SK-N-SH (cell line): Measurements from ENCODE around the gene BCLAF1. TPM values are rescaled to one million over a fixed set of nuclear protein-coding genes. Genes with fewer than 3 reads are reported as not detected.

Experiments
- CTCF ChIA-PET: fragments of 300-600, 350-600 bp; formaldehyde crosslinking; extraction: SDS; loops from one replicate; lab custom pipeline; 2021; lab: Yijun Ruan, JAX
- POLR2A ChIA-PET: fragments of 350-600 bp; sonication (Branson Sonifier 250); formaldehyde crosslinking; extraction: SDS; loops from one replicate; lab custom pipeline; 2020; ENCODE audit warnings: antibody characterized with exemption, inconsistent platforms; lab: Yijun Ruan, JAX
- DNase-seq: peaks from one replicate; pipeline ENCODE4 v3.0.0; 2012
- H2AFZ ChIP-seq: fragments of 200-600 bp; sonication (generic); 2 replicates; pipeline ENCODE4 v1.8.1; 2016; ENCODE audit warnings: antibody characterized with exemption, mild to moderate bottlenecking, low read depth
- H3F3A ChIP-seq: fragments of 200-600 bp; sonication (generic); replicated peaks from 2 replicates; pipeline ENCODE3; 2016; ENCODE audit warnings: antibody characterized with exemption, mild to moderate bottlenecking; ENCODE audit not compliant: insufficient read depth
- H3K27ac ChIP-seq, 2 experiments: fragments of 200-500 bp in 1 of 2; fragments of 200-600 bp in 1 of 2; sonication (Bioruptor generic) in 1 of 2; sonication (generic), shearing (Covaris generic) in 1 of 2; 2 replicates each; pipeline versions ENCODE4 v1.5.1 to v1.6.1; 2014 to 2016; ENCODE audit warnings: low read depth in 2 of 2, inconsistent platforms in 1 of 2, low read length in 1 of 2, mild to moderate bottlenecking in 1 of 2, mixed read lengths in 1 of 2
- H3K27me3 ChIP-seq: fragments of 200-600 bp; sonication (generic), shearing (Covaris generic); 2 replicates; pipeline ENCODE4 v1.6.1; 2016; ENCODE audit warnings: mixed run types; ENCODE audit not compliant: insufficient read depth
- H3K36me3 ChIP-seq, 2 experiments: fragments of 200-500 bp in 1 of 2; fragments of 200-600 bp in 1 of 2; sonication (Bioruptor generic) in 1 of 2; sonication (generic) in 1 of 2; replicated peaks in 1 of 2; 2 replicates each; pipeline versions ENCODE3 to v1.5.1; 2014 to 2016; ENCODE audit warnings: low read length in 1 of 2, mild to moderate bottlenecking in 1 of 2; ENCODE audit not compliant: insufficient read depth in 2 of 2, control insufficient read depth in 1 of 2
- H3K4me1 ChIP-seq, 2 experiments: fragments of 200-500 bp in 1 of 2; fragments of 200-600 bp in 1 of 2; sonication (Bioruptor generic) in 1 of 2; sonication (generic), shearing (Covaris generic) in 1 of 2; 2 replicates each; pipeline versions ENCODE4 v1.5.1 to v1.6.1; 2014 to 2016; ENCODE audit warnings: low read depth in 1 of 2, low read length in 1 of 2, mixed run types in 1 of 2; ENCODE audit not compliant: insufficient read depth in 2 of 2, control insufficient read depth in 1 of 2
- H3K4me2 ChIP-seq: fragments of 200-600 bp; sonication (generic), shearing (Covaris generic); 2 replicates; pipeline ENCODE4 v1.6.1; 2017; ENCODE audit warnings: mixed run types
- H3K4me3 ChIP-seq, 2 experiments: fragments of 200-500 bp in 1 of 2; fragments of 200-600 bp in 1 of 2; sonication (Bioruptor generic) in 1 of 2; sonication (generic), shearing (Covaris generic) in 1 of 2; 2 replicates each; pipeline versions ENCODE4 v1.5.1 to v1.8.1; 2014 to 2016; ENCODE audit warnings: low read depth in 2 of 2, inconsistent platforms in 1 of 2, low read length in 1 of 2, mild to moderate bottlenecking in 1 of 2, mixed read lengths in 1 of 2, moderate library complexity in 1 of 2
- H3K79me2 ChIP-seq: fragments of 200-600 bp; sonication (generic); 2 replicates; pipeline ENCODE4 v1.8.1; 2017; ENCODE audit warnings: mild to moderate bottlenecking; ENCODE audit not compliant: insufficient read depth
- H3K9ac ChIP-seq: fragments of 200-600 bp; sonication (generic); 2 replicates; pipeline ENCODE4 v1.6.1; 2017; ENCODE audit warnings: mixed run types
- H3K9me2 ChIP-seq: fragments of 200-600 bp; sonication (generic); 2 replicates; pipeline ENCODE4 v1.6.1; 2017; ENCODE audit warnings: mixed run types
- H3K9me3 ChIP-seq: fragments of 200-600 bp; sonication (generic); 2 replicates; pipeline ENCODE4 v1.6.1; 2017; ENCODE audit warnings: mixed run types, mild to moderate bottlenecking, moderate library complexity
- H4K20me1 ChIP-seq: fragments of 200-600 bp; sonication (generic); 2 replicates; pipeline ENCODE4 v1.6.1; 2017; ENCODE audit warnings: mild to moderate bottlenecking, mixed run types; ENCODE audit not compliant: insufficient read depth
- CTCF ChIP-seq: fragments of 200-600 bp; sonication (generic); IDR thresholded peaks from 2 replicates; pipeline ENCODE4 v1.6.1; 2017; ENCODE audit warnings: antibody characterized with exemption, mild to moderate bottlenecking, moderate library complexity
- ELF1 ChIP-seq: IDR thresholded peaks from 2 replicates; pipeline ENCODE4 v1.4.0; 2012
- MEF2A ChIP-seq: IDR thresholded peaks from 2 replicates; pipeline ENCODE4 v1.4.0; 2012; ENCODE audit warnings: low read depth, borderline replicate concordance
- NFIC ChIP-seq: IDR thresholded peaks from 2 replicates; pipeline ENCODE4 v1.4.0; 2012; ENCODE audit warnings: borderline replicate concordance
- RCOR1 ChIP-seq: fragments of 150-350 bp; IDR thresholded peaks from 2 replicates; pipeline ENCODE4 v1.6.1; 2017; ENCODE audit warnings: antibody characterized with exemption, low read length
- RFX5 ChIP-seq: IDR thresholded peaks from 2 replicates; pipeline ENCODE4 v1.6.1; 2012; ENCODE audit warnings: mild to moderate bottlenecking, improper control_type of control experiment, low read length
- SMC3 ChIP-seq: IDR thresholded peaks from 2 replicates; pipeline ENCODE4 v1.6.1; 2012; ENCODE audit warnings: low read depth, low read length, improper control_type of control experiment
- TCF12 ChIP-seq: IDR thresholded peaks from 2 replicates; pipeline ENCODE4 v1.4.0; 2012
- TEAD4 ChIP-seq: IDR thresholded peaks from 2 replicates; pipeline ENCODE4 v1.4.0; 2012; ENCODE audit warnings: mild to moderate bottlenecking, borderline replicate concordance; ENCODE audit not compliant: insufficient read depth
- USF1 ChIP-seq: IDR thresholded peaks from 2 replicates; pipeline ENCODE4 v1.4.0; 2012; ENCODE audit warnings: low read depth, borderline replicate concordance
- WGBS: methylation state at CpG from one replicate; pipeline ENCODE4 v1.1.6; 2017; ENCODE audit warnings: low lambda C conversion rate; 5-methylcytosine and 5-hydroxymethylcytosine counted together
- polyA plus RNA-seq, 3 experiments: library from polyadenylated mRNA; depleted of rRNA; stranded (reverse); fragments of >200 nt; gene quantifications; 2 replicates each; pipeline ENCODE4 v1.2.3, GENCODE V29; 2012

The BCLAF1 gene
- polyA plus RNA-seq, 1 of the 3 experiments (the other 2 are of a cell fraction): 21.9 TPM

- DNase-seq: no peak
- Histone ChIP-seq H4K20me1 (no peaks in the 10 kb centered on the region), H2AFZ (no peak overlapping the region), H3K9ac (no peak overlapping the region), H3K27ac (no peak overlapping the region), H3F3A (no peaks in the 10 kb centered on the region), H3K9me3 (no peaks in the 10 kb centered on the region), H3K27me3 (no peaks in the 10 kb centered on the region), H3K4me2 (no peak overlapping the region), H3K4me3 (no peak overlapping the region), H3K36me3 (no peaks in the 10 kb centered on the region), H3K4me1 (no peaks in the 10 kb centered on the region; a peak in 1 of 4 replicates), H3K9me2 (no peaks in the 10 kb centered on the region), H3K79me2 (no peaks in the 10 kb centered on the region)
- ChIA-PET CTCF (interaction anchor here (0.8 to 2.0 kb wide), 2 partner anchors 22 to 214 kb away, joined by 4 to 6 read pairs; partner anchors contain the start of gene MAP7), POLR2A (no interaction called here)
- WGBS: 87% methylated on average over 12 of the region's 12 CpGs
- TF ChIP-seq MEF2A (no peak), RFX5 (no peak), TEAD4 (no peak), NFIC (no peak), RCOR1 (no peak), SMC3 (no peak), USF1 (no peak)
Measured at GRCh38 chr6:136335736-136336363, 46.2 kb upstream of the BCLAF1 start.

GRCh38 chr6:136334853-136335252 is 45.2 kb upstream of the BCLAF1 start:
- 90% methylated on average over 6 of the region's 9 CpGs for WGBS
- CTCF ChIA-PET: interaction anchor here (0.9 to 2.2 kb wide), 4 partner anchors 14 to 215 kb away, joined by 4 to 6 read pairs (median 5); partner anchors contain the start of gene MAP7

More at GRCh38 chr6:136334853-136335252, 45.2 kb upstream of the BCLAF1 start:
- POLR2A ChIA-PET: no interaction called here
- Histone ChIP-seq H3K9me3 (no peaks in the 10 kb centered on the region), H3F3A (no peaks in the 10 kb centered on the region), H3K79me2 (no peaks in the 10 kb centered on the region), H3K4me3 (no peak overlapping the region), H3K27ac (no peak overlapping the region), H3K4me2 (no peak overlapping the region), H2AFZ (no peak overlapping the region), H3K9ac (no peak overlapping the region), H3K27me3 (no peaks in the 10 kb centered on the region), H4K20me1 (no peaks in the 10 kb centered on the region), H3K4me1 (no peaks in the 10 kb centered on the region; a peak in 1 of 4 replicates), H3K36me3 (no peaks in the 10 kb centered on the region), H3K9me2 (no peaks in the 10 kb centered on the region)
- no peak for DNase-seq
- TF ChIP-seq CTCF (peak; percentile 25), TCF12 (no peak), TEAD4 (no peak), ELF1 (no peak)
